Activated CD4-positive, CD25-positive, alpha-beta regulatory T cell (primary cell): Measurements from ENCODE around the gene USP32.
"Not testable (repeated sequence)": the region's sequence is repeated elsewhere in the genome, so short reads cannot be mapped to it uniquely, and the experiment has no call there.

Source experiments
- DNase-seq, 4 experiments: peaks; one replicate each; lab custom pipeline; 2025; lab: John Stamatoyannopoulos, UW

Gene USP32

GRCh38 chr17:60229188-60229802 lies 162.6 kb downstream of the USP32 start:
- DNase-seq = no peak

- DNase-seq = not testable (repeated sequence)
Measured at GRCh38 chr17:60227276-60227675, 164.7 kb downstream of the USP32 start.

- no peak for DNase-seq
Measured at GRCh38 chr17:60224064-60224463, 167.9 kb downstream of the USP32 start.

- no peak for DNase-seq
Measured at GRCh38 chr17:60223456-60223855, 168.5 kb downstream of the USP32 start.

GRCh38 chr17:60218774-60219173 lies 173.2 kb downstream of the USP32 start:
- not testable (repeated sequence) for DNase-seq

- not testable (repeated sequence) for DNase-seq
Measured at GRCh38 chr17:60215895-60216294, 176.0 kb downstream of the USP32 start.

- DNase-seq = not testable (repeated sequence)
Measured at GRCh38 chr17:60211282-60211681, 180.7 kb downstream of the USP32 start.

- not testable (repeated sequence) for DNase-seq
Measured at GRCh38 chr17:60208302-60208701, 183.6 kb downstream of the USP32 start.

GRCh38 chr17:60205782-60206181 lies 186.2 kb downstream of the USP32 start:
- DNase-seq = not testable (repeated sequence)

GRCh38 chr17:60198630-60199029 lies 193.3 kb downstream of the USP32 start:
- DNase-seq = not testable (repeated sequence)

- DNase-seq = not testable (repeated sequence)
Measured at GRCh38 chr17:60194141-60194540, 197.8 kb downstream of the USP32 start.

GRCh38 chr17:60193482-60193881 lies 198.5 kb downstream of the USP32 start:
- DNase-seq = no peak

- DNase-seq = not testable (repeated sequence)
Measured at GRCh38 chr17:60193032-60193431, 198.9 kb downstream of the USP32 start.

GRCh38 chr17:60190032-60190431 lies 201.9 kb downstream of the USP32 start:
- not testable (repeated sequence) for DNase-seq

- DNase-seq = no peak
Measured at GRCh38 chr17:60188759-60189158, 203.2 kb downstream of the USP32 start.

GRCh38 chr17:60186846-60187745 lies 204.8 kb downstream of the USP32 start:
- not testable (repeated sequence) for DNase-seq

- not testable (repeated sequence) for DNase-seq
Measured at GRCh38 chr17:60186372-60186771, 205.6 kb downstream of the USP32 start.

- not testable (repeated sequence) for DNase-seq
Measured at GRCh38 chr17:60180380-60180779, 211.6 kb downstream of the USP32 start.

- DNase-seq = not testable (repeated sequence)
Measured at GRCh38 chr17:60178180-60178579, 213.8 kb downstream of the USP32 start.

GRCh38 chr17:60176763-60177162 lies 215.2 kb downstream of the USP32 start:
- DNase-seq = not testable (repeated sequence)

- DNase-seq = not testable (repeated sequence)
Measured at GRCh38 chr17:60174767-60175166, 217.2 kb downstream of the USP32 start.

GRCh38 chr17:60174035-60174434 lies 217.9 kb downstream of the USP32 start:
- DNase-seq = no peak

GRCh38 chr17:60173304-60173819 lies 218.6 kb downstream of the USP32 start:
- no peak for DNase-seq
